ENCODE results near the gene RAMP3.

RAMP3 gene

DNA sequence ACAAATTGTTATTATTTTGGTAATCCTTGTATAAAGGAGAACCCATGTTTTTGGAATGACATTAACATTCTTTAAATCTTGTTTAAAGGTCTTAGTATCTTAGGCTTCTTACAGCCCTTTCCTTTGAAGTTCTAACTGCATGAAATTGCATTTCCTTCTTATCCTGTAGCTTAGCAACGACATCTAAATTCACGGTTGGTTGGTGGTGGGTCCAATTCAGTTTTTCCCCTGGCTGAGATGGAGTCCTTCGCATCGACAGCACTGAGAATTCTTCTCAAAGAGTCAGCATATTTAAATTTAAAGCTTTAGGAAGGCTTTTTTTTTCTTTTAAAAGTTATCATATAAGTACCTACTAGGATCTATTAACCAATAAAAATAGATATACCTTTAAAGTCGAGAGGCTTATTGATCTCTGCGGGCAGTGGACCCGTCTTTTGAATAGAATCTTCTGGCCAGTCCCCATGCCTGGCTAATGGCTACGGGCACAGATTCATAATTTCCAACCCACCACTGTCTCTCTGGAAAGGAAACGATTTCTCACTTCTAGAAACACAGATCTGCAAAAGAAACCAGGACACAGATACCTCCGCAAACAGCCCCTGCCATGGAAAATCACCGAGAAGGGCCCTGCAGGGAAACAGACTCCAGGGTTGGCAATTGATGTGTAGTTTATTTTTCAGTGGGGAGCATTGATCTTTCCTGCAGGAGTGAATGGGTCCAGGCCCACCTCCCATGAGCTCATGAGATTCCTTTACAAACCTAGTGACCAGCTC lies 63.4 kb downstream of the RAMP3 start:
- H3K4me3 ChIP-seq (ENCODE audit: low read depth, low read length): no peak overlapping the region
- H3K4me2 ChIP-seq (ENCODE audit: low read length): no peak overlapping the region
- TF ChIP-seq, protein P1, sequence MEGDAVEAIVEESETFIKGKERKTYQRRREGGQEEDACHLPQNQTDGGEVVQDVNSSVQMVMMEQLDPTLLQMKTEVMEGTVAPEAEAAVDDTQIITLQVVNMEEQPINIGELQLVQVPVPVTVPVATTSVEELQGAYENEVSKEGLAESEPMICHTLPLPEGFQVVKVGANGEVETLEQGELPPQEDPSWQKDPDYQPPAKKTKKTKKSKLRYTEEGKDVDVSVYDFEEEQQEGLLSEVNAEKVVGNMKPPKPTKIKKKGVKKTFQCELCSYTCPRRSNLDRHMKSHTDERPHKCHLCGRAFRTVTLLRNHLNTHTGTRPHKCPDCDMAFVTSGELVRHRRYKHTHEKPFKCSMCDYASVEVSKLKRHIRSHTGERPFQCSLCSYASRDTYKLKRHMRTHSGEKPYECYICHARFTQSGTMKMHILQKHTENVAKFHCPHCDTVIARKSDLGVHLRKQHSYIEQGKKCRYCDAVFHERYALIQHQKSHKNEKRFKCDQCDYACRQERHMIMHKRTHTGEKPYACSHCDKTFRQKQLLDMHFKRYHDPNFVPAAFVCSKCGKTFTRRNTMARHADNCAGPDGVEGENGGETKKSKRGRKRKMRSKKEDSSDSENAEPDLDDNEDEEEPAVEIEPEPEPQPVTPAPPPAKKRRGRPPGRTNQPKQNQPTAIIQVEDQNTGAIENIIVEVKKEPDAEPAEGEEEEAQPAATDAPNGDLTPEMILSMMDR (IDR thresholded peaks at IDR 0.05): no peak
- no peaks in the 10 kb centered on the region for H3K36me3 ChIP-seq (ENCODE audit: control insufficient read depth, insufficient read depth, low read length)
- H3K9me3 ChIP-seq (ENCODE audit: control insufficient read depth, low read length): no peaks in the 10 kb centered on the region
- H3K9ac ChIP-seq: no peak overlapping the region
- no peaks in the 10 kb centered on the region for H3K79me2 ChIP-seq
- H3K27me3 ChIP-seq (ENCODE audit: control insufficient read depth, insufficient read depth, low read length): no peaks in the 10 kb centered on the region
- no peak overlapping the region for H3K27ac ChIP-seq
- no peaks in the 10 kb centered on the region for H3K4me1 ChIP-seq
- no peak overlapping the region for H2AFZ ChIP-seq

DNA sequence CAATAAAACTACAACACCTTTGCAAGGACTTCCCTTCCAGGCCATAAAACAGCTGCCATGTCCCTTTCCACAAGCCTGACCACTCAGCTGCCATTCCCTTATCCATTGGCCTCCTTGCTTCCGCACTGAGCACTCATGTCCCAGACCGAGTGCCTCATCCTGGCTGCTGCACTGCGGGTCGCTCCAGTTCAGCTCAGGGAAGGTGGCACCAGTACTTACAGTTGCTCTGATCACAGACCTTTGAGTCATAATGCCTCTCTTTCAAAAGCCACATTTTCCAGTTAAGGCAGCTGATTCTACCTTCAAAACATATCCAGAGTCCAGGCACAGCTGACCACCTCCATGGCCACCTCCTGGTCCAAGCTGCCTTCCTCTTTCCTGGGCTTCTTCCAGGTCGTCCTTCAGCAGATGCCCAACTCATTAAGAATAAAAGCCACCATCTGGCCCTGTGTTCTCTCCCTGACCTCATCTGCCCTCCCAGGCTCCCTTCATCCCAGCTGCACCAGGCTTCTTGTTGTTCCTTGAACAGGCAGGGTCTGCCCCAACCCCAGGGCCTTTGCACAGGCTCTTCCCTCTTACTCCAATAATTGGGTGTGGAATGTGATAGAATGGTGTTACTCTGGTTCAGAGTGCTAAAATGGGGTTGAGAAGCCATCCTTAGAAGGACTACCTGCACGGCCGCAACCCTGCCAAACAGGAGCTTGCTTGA lies 64.5 kb downstream of the RAMP3 start:
- no peak overlapping the region for H3K9ac ChIP-seq
- no peaks in the 10 kb centered on the region for H3K36me3 ChIP-seq (ENCODE audit: control insufficient read depth, insufficient read depth, low read length)
- no peaks in the 10 kb centered on the region for H3K4me1 ChIP-seq
- TF ChIP-seq, protein P1 (IDR thresholded peaks at IDR 0.05): no peak
- H3K4me3 ChIP-seq (ENCODE audit: low read depth, low read length): no peak overlapping the region
- H3K9me3 ChIP-seq (ENCODE audit: control insufficient read depth, low read length): no peaks in the 10 kb centered on the region
- no peak overlapping the region for H2AFZ ChIP-seq
- no peak overlapping the region for H3K27ac ChIP-seq
- no peak overlapping the region for H3K4me2 ChIP-seq (ENCODE audit: low read length)
- H3K27me3 ChIP-seq (ENCODE audit: control insufficient read depth, insufficient read depth, low read length): no peaks in the 10 kb centered on the region
- H3K79me2 ChIP-seq: no peaks in the 10 kb centered on the region

DNA sequence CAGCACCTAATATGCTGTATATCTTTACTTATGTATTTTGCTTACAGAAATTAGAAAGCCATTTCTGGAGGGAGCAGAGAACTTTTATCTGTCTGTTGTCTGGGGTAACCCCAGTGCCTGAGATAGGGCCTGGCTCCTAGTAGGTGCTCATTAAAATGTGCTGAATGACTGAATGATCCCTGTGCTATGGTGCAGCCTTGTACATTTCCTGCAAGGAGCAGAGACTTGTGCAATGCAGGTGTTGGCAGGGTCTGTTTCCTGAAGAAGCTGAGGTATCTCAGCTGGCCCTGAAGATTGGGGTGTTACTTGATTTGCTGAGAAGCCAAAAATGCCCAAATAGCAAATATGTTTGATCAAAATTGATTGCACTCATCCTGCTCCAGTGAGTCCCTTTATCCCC lies 65.5 kb downstream of the RAMP3 start:
- H2AFZ ChIP-seq: no peak overlapping the region
- H3K4me2 ChIP-seq (ENCODE audit: low read length): no peak overlapping the region
- H3K79me2 ChIP-seq: no peaks in the 10 kb centered on the region
- H3K9ac ChIP-seq: no peak overlapping the region
- no peak overlapping the region for H3K4me3 ChIP-seq (ENCODE audit: low read depth, low read length)
- no peaks in the 10 kb centered on the region for H3K4me1 ChIP-seq
- H3K9me3 ChIP-seq (ENCODE audit: control insufficient read depth, low read length): no peaks in the 10 kb centered on the region
- no peaks in the 10 kb centered on the region for H3K27me3 ChIP-seq (ENCODE audit: control insufficient read depth, insufficient read depth, low read length)
- TF ChIP-seq, protein P1 (IDR thresholded peaks at IDR 0.05): no peak
- H3K36me3 ChIP-seq (ENCODE audit: control insufficient read depth, insufficient read depth, low read length): no peaks in the 10 kb centered on the region
- H3K27ac ChIP-seq: no peak overlapping the region

DNA sequence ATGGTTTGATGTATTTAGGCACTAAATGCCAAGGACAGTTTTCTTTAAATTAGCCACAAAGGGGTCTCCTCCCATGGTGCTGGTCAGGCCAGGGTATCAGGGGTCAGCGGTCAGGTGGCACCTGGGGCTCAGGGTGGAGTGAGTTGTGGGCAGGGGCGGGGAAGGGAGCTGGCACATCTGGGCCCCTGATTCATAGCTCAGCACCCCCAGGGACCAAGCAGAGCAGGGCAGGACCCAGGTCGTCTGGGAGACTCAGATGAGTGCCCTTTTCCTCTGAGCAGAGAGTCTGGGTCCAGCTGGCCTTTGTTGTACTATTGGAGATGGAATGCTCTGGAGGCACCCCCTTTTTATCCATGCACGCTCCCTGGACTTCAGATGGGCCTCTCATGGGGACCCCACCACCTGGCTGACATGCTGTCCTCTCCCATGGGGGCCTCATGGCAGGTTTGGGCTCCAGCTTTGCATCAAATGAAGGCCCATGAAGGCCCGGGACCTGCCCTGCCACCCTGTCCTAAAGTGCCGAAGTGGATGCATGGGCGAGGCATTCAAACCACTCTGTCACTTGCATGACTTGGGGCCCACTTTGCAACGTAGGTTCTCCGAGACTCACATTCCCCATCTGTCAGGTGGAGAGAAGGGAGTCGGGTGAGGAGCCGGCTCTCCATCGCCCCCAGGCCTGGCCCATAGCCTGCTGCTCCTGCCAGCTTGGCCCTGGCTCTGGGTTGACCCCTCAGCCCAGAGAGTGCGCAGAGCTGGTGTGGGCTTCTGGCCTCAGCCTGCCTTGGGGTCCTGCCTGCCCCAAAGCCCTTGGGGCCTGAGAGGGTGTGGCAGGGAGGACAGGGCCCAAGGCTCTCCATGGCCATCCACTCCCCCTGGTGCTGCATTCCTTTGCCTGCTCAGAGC lies 66.4 kb downstream of the RAMP3 start:
- Histone ChIP-seq H3K27ac (no peak overlapping the region), H3K4me3 (ENCODE audit: low read depth, low read length) (no peak overlapping the region), H3K27me3 (ENCODE audit: control insufficient read depth, insufficient read depth, low read length) (no peaks in the 10 kb centered on the region), H2AFZ (no peak overlapping the region), H3K9me3 (ENCODE audit: control insufficient read depth, low read length) (no peaks in the 10 kb centered on the region), H3K4me2 (ENCODE audit: low read length) (no peak overlapping the region), H3K9ac (no peak overlapping the region), H3K4me1 (no peaks in the 10 kb centered on the region), H3K36me3 (ENCODE audit: control insufficient read depth, insufficient read depth, low read length) (no peaks in the 10 kb centered on the region), H3K79me2 (no peaks in the 10 kb centered on the region)
- TF ChIP-seq, protein P1 (IDR thresholded peaks at IDR 0.05): no peak
